ENCODE results near the gene CLEC4M.

GRCh38 chr19:7763696-7764095 is 653 bp downstream of the CLEC4M start:
- TF ChIP-seq ZNF384 (IDR thresholded peaks at IDR 0.05) (no peak), TARDBP (IDR thresholded peaks at IDR 0.05) (no peak), BHLHE40 (IDR thresholded peaks at IDR 0.05; ENCODE audit: borderline replicate concordance) (no peak), SP1 (IDR thresholded peaks at IDR 0.05) (no peak)
- TF ChIP-seq, protein P1, sequence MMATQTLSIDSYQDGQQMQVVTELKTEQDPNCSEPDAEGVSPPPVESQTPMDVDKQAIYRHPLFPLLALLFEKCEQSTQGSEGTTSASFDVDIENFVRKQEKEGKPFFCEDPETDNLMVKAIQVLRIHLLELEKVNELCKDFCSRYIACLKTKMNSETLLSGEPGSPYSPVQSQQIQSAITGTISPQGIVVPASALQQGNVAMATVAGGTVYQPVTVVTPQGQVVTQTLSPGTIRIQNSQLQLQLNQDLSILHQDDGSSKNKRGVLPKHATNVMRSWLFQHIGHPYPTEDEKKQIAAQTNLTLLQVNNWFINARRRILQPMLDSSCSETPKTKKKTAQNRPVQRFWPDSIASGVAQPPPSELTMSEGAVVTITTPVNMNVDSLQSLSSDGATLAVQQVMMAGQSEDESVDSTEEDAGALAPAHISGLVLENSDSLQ (IDR thresholded peaks at IDR 0.05): no peak
